ENCODE measurements around the gene SLC5A7.

DNA sequence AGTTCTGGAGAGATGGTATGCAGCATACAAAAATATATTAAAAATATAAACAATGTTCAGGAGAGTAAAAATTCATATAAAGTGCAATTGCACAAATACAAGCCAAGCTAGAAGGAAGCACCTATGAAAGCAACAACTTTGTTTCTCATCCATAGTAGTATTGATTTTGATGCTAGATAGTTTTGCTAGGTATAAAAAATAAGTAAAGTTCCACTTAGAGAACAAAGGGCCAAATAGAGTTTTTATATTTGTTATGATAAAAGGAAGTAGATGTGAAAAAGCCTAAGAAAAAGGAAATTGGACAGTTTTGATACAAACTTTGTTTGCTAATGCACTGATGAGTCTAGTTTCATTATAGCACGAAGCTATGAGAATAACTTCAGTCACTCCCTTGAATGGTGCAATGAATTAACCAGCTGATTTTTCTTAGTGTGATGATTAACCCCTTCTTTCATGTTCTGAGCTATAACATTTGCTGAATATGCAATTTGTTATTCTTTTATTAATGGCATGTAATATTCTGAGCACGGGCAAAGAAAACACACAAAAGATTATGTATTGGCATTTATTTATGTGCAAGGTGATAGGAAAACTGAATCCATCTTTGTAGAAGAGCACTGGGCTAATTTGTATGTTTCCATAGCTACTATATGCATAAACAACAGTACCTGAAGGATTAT lies 24.7 kb downstream of the SLC5A7 start:
- TF ChIP-seq, protein P1, sequence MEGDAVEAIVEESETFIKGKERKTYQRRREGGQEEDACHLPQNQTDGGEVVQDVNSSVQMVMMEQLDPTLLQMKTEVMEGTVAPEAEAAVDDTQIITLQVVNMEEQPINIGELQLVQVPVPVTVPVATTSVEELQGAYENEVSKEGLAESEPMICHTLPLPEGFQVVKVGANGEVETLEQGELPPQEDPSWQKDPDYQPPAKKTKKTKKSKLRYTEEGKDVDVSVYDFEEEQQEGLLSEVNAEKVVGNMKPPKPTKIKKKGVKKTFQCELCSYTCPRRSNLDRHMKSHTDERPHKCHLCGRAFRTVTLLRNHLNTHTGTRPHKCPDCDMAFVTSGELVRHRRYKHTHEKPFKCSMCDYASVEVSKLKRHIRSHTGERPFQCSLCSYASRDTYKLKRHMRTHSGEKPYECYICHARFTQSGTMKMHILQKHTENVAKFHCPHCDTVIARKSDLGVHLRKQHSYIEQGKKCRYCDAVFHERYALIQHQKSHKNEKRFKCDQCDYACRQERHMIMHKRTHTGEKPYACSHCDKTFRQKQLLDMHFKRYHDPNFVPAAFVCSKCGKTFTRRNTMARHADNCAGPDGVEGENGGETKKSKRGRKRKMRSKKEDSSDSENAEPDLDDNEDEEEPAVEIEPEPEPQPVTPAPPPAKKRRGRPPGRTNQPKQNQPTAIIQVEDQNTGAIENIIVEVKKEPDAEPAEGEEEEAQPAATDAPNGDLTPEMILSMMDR (IDR thresholded peaks at IDR 0.05): no peak
- TF ChIP-seq POLR2AphosphoS5 (IDR thresholded peaks at IDR 0.05; ENCODE audit: insufficient read depth in 1 of 2, low read depth in 1 of 2) (no peak), POLR2A (IDR thresholded peaks at IDR 0.05) (no peak)
